WTC11 (cell line): ENCODE data around the gene BMP8A. TPM values are rescaled to one million over a fixed set of nuclear protein-coding genes. Genes with fewer than 3 reads are reported as not detected.

Experiments
- ATAC-seq: fragments of 200-7000 bp; cut with Tn5 transposase; 2 replicates; pipeline ENCODE4 v1.10.0; 2021; ENCODE audit warnings: mild to moderate bottlenecking, moderate library complexity
- CTCF ChIA-PET: fragments of 300-600 bp; sonication (Branson Sonifier 250); formaldehyde crosslinking; loops from one replicate; lab custom pipeline; 2021; ENCODE audit warnings: antibody characterized with exemption; lab: Charles Lee
- POLR2A ChIA-PET: fragments of 350-600 bp; sonication (Branson Sonifier 250); formaldehyde crosslinking; loops from one replicate; lab custom pipeline; 2021; ENCODE audit warnings: antibody characterized with exemption; lab: Charles Lee
- DNase-seq: peaks from one replicate; pipeline ENCODE4 v3.0.0; 2021; ENCODE audit warnings: low spot score
- H3K27ac Mint-ChIP-seq: 2 replicates; pipeline ENCODE4 v1.8.0; 2021; ENCODE audit warnings: mixed read lengths
- H3K27me3 Mint-ChIP-seq: 2 replicates; pipeline ENCODE4 v1.8.0; 2021; ENCODE audit warnings: low read depth, mild to moderate bottlenecking, moderate library complexity, mixed read lengths
- H3K36me3 Mint-ChIP-seq: 2 replicates; pipeline ENCODE4 v1.8.0; 2021; ENCODE audit warnings: mixed read lengths
- H3K4me1 Mint-ChIP-seq: 2 replicates; pipeline ENCODE4 v1.8.0; 2022; ENCODE audit warnings: mixed read lengths
- H3K4me3 Mint-ChIP-seq: 2 replicates; pipeline ENCODE4 v1.8.0; 2021; ENCODE audit warnings: mild to moderate bottlenecking, moderate library complexity, mixed read lengths
- H3K9me3 Mint-ChIP-seq: 2 replicates; pipeline ENCODE4 v1.8.0; 2021; ENCODE audit warnings: mixed read lengths
- EMX1 ChIP-seq: fragments of 250-450 bp; sonication (Bioruptor Pico); IDR thresholded peaks from 2 replicates; pipeline ENCODE4 v1.8.0; 2021; ENCODE audit warnings: mild to moderate bottlenecking
- KAT7 ChIP-seq: sonication (generic); formaldehyde crosslinking; IDR thresholded peaks from 2 replicates; pipeline ENCODE4 v1.8.1; 2023; ENCODE audit warnings: missing genetic modification reagents, mild to moderate bottlenecking, borderline replicate concordance
- NR1H2 ChIP-seq: sonication (generic); formaldehyde crosslinking; IDR thresholded peaks from 2 replicates; pipeline ENCODE4 v1.9.0; 2021; ENCODE audit warnings: mild to moderate bottlenecking, moderate library complexity, missing genetic modification reagents
- NR3C1 ChIP-seq: sonication (generic); formaldehyde crosslinking; conservative IDR thresholded peaks from 2 replicates; pipeline ENCODE4 v1.8.1; 2023; ENCODE audit warnings: low read depth, mild to moderate bottlenecking, missing genetic modification reagents
- OVOL2 ChIP-seq: fragments of 250-450 bp; sonication (Bioruptor Pico); IDR thresholded peaks from 2 replicates; pipeline ENCODE4 v1.9.0; 2021; ENCODE audit warnings: mild to moderate bottlenecking, borderline replicate concordance
- SMAD3 ChIP-seq: sonication (generic); formaldehyde crosslinking; IDR thresholded peaks from 2 replicates; pipeline ENCODE4 v1.8.0; 2022; ENCODE audit warnings: missing genetic modification reagents, mild to moderate bottlenecking, borderline replicate concordance
- SOX15 ChIP-seq: fragments of 250-450 bp; sonication (Bioruptor Pico); IDR thresholded peaks from 2 replicates; pipeline ENCODE4 v1.9.0; 2021; ENCODE audit warnings: mild to moderate bottlenecking
- TEAD1 ChIP-seq: sonication (generic); formaldehyde crosslinking; IDR thresholded peaks from 2 replicates; pipeline ENCODE4 v1.8.0; 2022; ENCODE audit warnings: mild to moderate bottlenecking, missing genetic modification reagents
- ZNF317 ChIP-seq: sonication (generic); formaldehyde crosslinking; IDR thresholded peaks from 2 replicates; pipeline ENCODE4 v1.8.1; 2023; ENCODE audit warnings: low read depth, mild to moderate bottlenecking, moderate library complexity, missing genetic modification reagents, borderline replicate concordance
- total RNA-seq: library from RNA; stranded (reverse); gene quantifications from 3 replicates; pipeline ENCODE4 v1.2.3, GENCODE V29; 2021
- TF ChIP-seq, protein P1 (sequence below): sonication (generic); formaldehyde crosslinking; IDR thresholded peaks from 2 replicates; pipeline ENCODE4 v1.8.0; 2023; ENCODE audit warnings: missing genetic modification reagents, mild to moderate bottlenecking, borderline replicate concordance
- TF ChIP-seq, protein P2 (sequence below): sonication (generic); formaldehyde crosslinking; IDR thresholded peaks from 2 replicates; pipeline ENCODE4 v1.8.0; 2023; ENCODE audit warnings: missing genetic modification reagents
- TF ChIP-seq, protein P3 (sequence below): fragments of 250-450 bp; sonication (Bioruptor Pico); IDR thresholded peaks from 2 replicates; pipeline ENCODE4 v1.9.0; 2021; ENCODE audit warnings: mild to moderate bottlenecking
- TF ChIP-seq, protein P4 (sequence below): sonication (generic); formaldehyde crosslinking; IDR thresholded peaks from 2 replicates; pipeline ENCODE4 v1.8.0; 2022; ENCODE audit warnings: missing genetic modification reagents
- TF ChIP-seq, protein P5 (sequence below): fragments of 250-450 bp; sonication (Bioruptor Pico); IDR thresholded peaks from 2 replicates; pipeline ENCODE4 v1.9.0; 2021; ENCODE audit warnings: moderate library complexity, mild to moderate bottlenecking, inconsistent platforms, borderline replicate concordance
- TF ChIP-seq, protein P6 (sequence below): sonication (generic); formaldehyde crosslinking; IDR thresholded peaks from 2 replicates; pipeline ENCODE4 v1.8.0; 2023; ENCODE audit warnings: mild to moderate bottlenecking, missing genetic modification reagents
- TF ChIP-seq, protein P7 (sequence below): sonication (generic); formaldehyde crosslinking; IDR thresholded peaks from 2 replicates; pipeline ENCODE4 v1.8.1; 2022; ENCODE audit warnings: mild to moderate bottlenecking, missing genetic modification reagents, moderate library complexity, borderline replicate concordance

Gene BMP8A
- total RNA-seq, 1 experiment from 2014 or later, result 0.94 TPM

DNA sequence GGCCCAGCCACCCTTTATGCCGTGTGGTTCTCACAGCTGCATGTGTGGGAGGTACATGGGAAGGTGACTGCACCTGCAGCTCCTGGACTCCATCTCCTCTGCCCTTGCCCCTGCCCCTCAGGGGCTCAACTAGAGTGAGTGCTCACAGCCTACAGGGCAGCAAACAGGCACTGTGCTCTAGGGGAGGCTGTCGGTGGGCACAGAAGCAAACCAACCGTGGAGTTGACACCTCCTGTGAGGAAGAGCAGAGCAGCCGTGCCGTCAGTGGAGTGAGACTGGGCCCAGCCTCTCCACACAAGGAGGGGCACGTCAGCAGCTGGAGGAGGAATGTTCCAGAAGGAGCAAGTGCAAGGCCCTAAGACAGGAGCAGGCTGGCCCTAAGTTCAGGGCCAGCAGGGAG is 32.7 kb downstream of the BMP8A start:
- H3K27me3 Mint-ChIP-seq, result peaks cover 3% of the 10 kb centered on the region; the same call in 1 of the 2 replicates
- ChIA-PET POLR2A (no interaction called here), CTCF (interaction anchor here (1.0 kb wide), 1 partner anchor 134 kb away, joined by 3 read pairs; no protein-coding TSS in a partner anchor)
- no peaks in the 10 kb centered on the region for H3K4me1 Mint-ChIP-seq
- no peak overlapping the region for H3K27ac Mint-ChIP-seq
- DNase-seq (no peak), ATAC-seq (no peak)
- H3K4me3 Mint-ChIP-seq, result no peak overlapping the region
- H3K36me3 Mint-ChIP-seq, result no peaks in the 10 kb centered on the region
- H3K9me3 Mint-ChIP-seq, result no peaks in the 10 kb centered on the region
- TF ChIP-seq, protein P1, sequence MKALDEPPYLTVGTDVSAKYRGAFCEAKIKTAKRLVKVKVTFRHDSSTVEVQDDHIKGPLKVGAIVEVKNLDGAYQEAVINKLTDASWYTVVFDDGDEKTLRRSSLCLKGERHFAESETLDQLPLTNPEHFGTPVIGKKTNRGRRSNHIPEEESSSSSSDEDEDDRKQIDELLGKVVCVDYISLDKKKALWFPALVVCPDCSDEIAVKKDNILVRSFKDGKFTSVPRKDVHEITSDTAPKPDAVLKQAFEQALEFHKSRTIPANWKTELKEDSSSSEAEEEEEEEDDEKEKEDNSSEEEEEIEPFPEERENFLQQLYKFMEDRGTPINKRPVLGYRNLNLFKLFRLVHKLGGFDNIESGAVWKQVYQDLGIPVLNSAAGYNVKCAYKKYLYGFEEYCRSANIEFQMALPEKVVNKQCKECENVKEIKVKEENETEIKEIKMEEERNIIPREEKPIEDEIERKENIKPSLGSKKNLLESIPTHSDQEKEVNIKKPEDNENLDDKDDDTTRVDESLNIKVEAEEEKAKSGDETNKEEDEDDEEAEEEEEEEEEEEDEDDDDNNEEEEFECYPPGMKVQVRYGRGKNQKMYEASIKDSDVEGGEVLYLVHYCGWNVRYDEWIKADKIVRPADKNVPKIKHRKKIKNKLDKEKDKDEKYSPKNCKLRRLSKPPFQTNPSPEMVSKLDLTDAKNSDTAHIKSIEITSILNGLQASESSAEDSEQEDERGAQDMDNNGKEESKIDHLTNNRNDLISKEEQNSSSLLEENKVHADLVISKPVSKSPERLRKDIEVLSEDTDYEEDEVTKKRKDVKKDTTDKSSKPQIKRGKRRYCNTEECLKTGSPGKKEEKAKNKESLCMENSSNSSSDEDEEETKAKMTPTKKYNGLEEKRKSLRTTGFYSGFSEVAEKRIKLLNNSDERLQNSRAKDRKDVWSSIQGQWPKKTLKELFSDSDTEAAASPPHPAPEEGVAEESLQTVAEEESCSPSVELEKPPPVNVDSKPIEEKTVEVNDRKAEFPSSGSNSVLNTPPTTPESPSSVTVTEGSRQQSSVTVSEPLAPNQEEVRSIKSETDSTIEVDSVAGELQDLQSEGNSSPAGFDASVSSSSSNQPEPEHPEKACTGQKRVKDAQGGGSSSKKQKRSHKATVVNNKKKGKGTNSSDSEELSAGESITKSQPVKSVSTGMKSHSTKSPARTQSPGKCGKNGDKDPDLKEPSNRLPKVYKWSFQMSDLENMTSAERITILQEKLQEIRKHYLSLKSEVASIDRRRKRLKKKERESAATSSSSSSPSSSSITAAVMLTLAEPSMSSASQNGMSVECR (CRISPR knock-in tag), result no peak
- TF ChIP-seq TEAD1 (CRISPR knock-in tag) (no peak), SMAD3 (CRISPR knock-in tag) (no peak), NR3C1 (no peak)
- TF ChIP-seq, protein P2, sequence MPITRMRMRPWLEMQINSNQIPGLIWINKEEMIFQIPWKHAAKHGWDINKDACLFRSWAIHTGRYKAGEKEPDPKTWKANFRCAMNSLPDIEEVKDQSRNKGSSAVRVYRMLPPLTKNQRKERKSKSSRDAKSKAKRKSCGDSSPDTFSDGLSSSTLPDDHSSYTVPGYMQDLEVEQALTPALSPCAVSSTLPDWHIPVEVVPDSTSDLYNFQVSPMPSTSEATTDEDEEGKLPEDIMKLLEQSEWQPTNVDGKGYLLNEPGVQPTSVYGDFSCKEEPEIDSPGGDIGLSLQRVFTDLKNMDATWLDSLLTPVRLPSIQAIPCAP, result no peak
- TF ChIP-seq, protein P3, sequence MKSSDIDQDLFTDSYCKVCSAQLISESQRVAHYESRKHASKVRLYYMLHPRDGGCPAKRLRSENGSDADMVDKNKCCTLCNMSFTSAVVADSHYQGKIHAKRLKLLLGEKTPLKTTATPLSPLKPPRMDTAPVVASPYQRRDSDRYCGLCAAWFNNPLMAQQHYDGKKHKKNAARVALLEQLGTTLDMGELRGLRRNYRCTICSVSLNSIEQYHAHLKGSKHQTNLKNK (CRISPR knock-in tag), result no peak
- TF ChIP-seq, protein P4, sequence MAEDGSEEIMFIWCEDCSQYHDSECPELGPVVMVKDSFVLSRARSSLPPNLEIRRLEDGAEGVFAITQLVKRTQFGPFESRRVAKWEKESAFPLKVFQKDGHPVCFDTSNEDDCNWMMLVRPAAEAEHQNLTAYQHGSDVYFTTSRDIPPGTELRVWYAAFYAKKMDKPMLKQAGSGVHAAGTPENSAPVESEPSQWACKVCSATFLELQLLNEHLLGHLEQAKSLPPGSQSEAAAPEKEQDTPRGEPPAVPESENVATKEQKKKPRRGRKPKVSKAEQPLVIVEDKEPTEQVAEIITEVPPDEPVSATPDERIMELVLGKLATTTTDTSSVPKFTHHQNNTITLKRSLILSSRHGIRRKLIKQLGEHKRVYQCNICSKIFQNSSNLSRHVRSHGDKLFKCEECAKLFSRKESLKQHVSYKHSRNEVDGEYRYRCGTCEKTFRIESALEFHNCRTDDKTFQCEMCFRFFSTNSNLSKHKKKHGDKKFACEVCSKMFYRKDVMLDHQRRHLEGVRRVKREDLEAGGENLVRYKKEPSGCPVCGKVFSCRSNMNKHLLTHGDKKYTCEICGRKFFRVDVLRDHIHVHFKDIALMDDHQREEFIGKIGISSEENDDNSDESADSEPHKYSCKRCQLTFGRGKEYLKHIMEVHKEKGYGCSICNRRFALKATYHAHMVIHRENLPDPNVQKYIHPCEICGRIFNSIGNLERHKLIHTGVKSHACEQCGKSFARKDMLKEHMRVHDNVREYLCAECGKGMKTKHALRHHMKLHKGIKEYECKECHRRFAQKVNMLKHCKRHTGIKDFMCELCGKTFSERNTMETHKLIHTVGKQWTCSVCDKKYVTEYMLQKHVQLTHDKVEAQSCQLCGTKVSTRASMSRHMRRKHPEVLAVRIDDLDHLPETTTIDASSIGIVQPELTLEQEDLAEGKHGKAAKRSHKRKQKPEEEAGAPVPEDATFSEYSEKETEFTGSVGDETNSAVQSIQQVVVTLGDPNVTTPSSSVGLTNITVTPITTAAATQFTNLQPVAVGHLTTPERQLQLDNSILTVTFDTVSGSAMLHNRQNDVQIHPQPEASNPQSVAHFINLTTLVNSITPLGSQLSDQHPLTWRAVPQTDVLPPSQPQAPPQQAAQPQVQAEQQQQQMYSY (CRISPR knock-in tag), result no peak
- TF ChIP-seq, protein P5, sequence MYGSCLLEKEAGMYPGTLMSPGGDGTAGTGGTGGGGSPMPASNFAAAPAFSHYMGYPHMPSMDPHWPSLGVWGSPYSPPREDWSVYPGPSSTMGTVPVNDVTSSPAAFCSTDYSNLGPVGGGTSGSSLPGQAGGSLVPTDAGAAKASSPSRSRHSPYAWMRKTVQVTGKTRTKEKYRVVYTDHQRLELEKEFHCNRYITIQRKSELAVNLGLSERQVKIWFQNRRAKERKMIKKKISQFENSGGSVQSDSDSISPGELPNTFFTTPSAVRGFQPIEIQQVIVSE (CRISPR knock-in tag), result no peak
- TF ChIP-seq, protein P6, sequence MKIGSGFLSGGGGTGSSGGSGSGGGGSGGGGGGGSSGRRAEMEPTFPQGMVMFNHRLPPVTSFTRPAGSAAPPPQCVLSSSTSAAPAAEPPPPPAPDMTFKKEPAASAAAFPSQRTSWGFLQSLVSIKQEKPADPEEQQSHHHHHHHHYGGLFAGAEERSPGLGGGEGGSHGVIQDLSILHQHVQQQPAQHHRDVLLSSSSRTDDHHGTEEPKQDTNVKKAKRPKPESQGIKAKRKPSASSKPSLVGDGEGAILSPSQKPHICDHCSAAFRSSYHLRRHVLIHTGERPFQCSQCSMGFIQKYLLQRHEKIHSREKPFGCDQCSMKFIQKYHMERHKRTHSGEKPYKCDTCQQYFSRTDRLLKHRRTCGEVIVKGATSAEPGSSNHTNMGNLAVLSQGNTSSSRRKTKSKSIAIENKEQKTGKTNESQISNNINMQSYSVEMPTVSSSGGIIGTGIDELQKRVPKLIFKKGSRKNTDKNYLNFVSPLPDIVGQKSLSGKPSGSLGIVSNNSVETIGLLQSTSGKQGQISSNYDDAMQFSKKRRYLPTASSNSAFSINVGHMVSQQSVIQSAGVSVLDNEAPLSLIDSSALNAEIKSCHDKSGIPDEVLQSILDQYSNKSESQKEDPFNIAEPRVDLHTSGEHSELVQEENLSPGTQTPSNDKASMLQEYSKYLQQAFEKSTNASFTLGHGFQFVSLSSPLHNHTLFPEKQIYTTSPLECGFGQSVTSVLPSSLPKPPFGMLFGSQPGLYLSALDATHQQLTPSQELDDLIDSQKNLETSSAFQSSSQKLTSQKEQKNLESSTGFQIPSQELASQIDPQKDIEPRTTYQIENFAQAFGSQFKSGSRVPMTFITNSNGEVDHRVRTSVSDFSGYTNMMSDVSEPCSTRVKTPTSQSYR, result no peak

DNA sequence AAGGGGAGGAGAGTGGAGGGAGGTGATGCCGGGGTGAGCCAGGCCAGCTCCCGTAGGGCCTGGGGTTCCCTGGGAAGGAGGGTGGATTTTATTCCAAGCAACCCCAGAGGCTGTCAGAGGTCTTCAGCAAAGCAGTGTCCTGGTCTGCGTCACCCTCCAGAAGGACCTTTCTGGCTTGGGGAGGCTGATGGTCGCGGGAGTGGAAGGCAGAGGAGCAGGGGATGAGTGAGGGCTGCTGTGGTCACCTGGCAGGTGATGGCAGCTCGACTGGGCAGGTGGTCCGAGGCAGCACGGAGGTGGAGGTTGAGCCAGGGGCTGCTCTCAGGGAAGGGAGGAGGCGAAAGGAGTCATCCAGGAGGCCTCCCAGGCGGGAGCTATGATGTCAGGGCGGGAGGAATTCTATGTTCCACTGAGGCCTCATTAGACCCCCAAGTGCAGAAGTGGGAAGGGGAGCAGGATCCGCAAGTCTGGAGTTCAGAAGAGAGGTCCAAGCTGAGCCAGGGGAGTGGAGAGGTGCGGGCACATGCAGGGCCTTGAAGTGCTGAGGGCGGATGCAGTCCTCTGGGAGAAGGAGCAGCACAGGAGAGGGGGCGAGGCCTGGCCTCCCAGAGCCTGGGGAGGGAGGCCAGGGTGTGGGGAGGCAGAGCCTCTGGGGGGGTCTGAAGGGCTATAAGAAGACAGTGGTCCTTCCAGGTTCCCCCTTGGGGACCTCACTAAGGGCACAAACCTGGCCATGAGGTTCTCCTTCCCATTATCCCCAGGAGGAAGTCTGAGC is 33.3 kb downstream of the BMP8A start:
- Mint-ChIP-seq H3K27me3 (peaks cover 3% of the 10 kb centered on the region; the same call in 1 of the 2 replicates), H3K27ac (no peak overlapping the region), H3K9me3 (no peaks in the 10 kb centered on the region), H3K4me1 (no peaks in the 10 kb centered on the region), H3K4me3 (no peak overlapping the region), H3K36me3 (no peaks in the 10 kb centered on the region)
- ChIA-PET CTCF (interaction anchor here (1.0 to 5.0 kb wide), 2 partner anchors 14 to 133 kb away, joined by 3 to 22 read pairs; no protein-coding TSS in a partner anchor), POLR2A (no interaction called here)
- no peak for ATAC-seq
- DNase-seq, result no peak
- TF ChIP-seq NR1H2 (CRISPR knock-in tag) (no peak), OVOL2 (CRISPR knock-in tag) (no peak), KAT7 (CRISPR knock-in tag) (no peak), ZNF317 (CRISPR knock-in tag) (no peak), EMX1 (CRISPR knock-in tag) (no peak), SOX15 (no peak)
- TF ChIP-seq, protein P3 (CRISPR knock-in tag), result no peak
- TF ChIP-seq, protein P7, sequence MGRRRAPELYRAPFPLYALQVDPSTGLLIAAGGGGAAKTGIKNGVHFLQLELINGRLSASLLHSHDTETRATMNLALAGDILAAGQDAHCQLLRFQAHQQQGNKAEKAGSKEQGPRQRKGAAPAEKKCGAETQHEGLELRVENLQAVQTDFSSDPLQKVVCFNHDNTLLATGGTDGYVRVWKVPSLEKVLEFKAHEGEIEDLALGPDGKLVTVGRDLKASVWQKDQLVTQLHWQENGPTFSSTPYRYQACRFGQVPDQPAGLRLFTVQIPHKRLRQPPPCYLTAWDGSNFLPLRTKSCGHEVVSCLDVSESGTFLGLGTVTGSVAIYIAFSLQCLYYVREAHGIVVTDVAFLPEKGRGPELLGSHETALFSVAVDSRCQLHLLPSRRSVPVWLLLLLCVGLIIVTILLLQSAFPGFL (CRISPR knock-in tag), result no peak
